NCI-H526 treated with DMSO at 0.1 percent for 48 hours (cell line): ENCODE data around the gene CAPN10.

ENCODE experiments used
- DNase-seq: peaks from one replicate; lab custom pipeline; 2025; lab: John Stamatoyannopoulos, UW

CAPN10 gene

GRCh38 chr2:240589850-240590525 lies 3.5 kb downstream of the CAPN10 start:
- no peak for DNase-seq

GRCh38 chr2:240590681-240591111 lies 4.2 kb downstream of the CAPN10 start:
- DNase-seq = no peak

GRCh38 chr2:240591226-240591625 lies 4.7 kb downstream of the CAPN10 start:
- no peak for DNase-seq

GRCh38 chr2:240591784-240592183 lies 5.2 kb downstream of the CAPN10 start:
- no peak for DNase-seq

GRCh38 chr2:240593026-240593702 lies 6.6 kb downstream of the CAPN10 start:
- DNase-seq = no peak

- DNase-seq = no peak
Observed at GRCh38 chr2:240593703-240594451, 7.3 kb downstream of the CAPN10 start.

GRCh38 chr2:240594511-240595380 lies 8.2 kb downstream of the CAPN10 start:
- no peak for DNase-seq

GRCh38 chr2:240595381-240596079 lies 9.0 kb downstream of the CAPN10 start:
- DNase-seq = peak; percentile 12

GRCh38 chr2:240596080-240596460 lies 9.5 kb downstream of the CAPN10 start:
- DNase-seq = no peak

GRCh38 chr2:240596491-240596931 lies 10.0 kb downstream of the CAPN10 start:
- DNase-seq = no peak

GRCh38 chr2:240597054-240597418 lies 10.5 kb downstream of the CAPN10 start:
- no peak for DNase-seq

GRCh38 chr2:240597419-240598181 lies 11.1 kb downstream of the CAPN10 start:
- DNase-seq = no peak

GRCh38 chr2:240598311-240598911 lies 11.9 kb downstream of the CAPN10 start:
- DNase-seq = no peak

- DNase-seq = no peak
Observed at GRCh38 chr2:240599141-240599583, 12.6 kb downstream of the CAPN10 start.

GRCh38 chr2:240600451-240600961 lies 14.0 kb downstream of the CAPN10 start:
- no peak for DNase-seq

- DNase-seq = no peak
Observed at GRCh38 chr2:240601061-240601830, 14.7 kb downstream of the CAPN10 start.

- no peak for DNase-seq
Observed at GRCh38 chr2:240601831-240602160, 15.3 kb downstream of the CAPN10 start.

GRCh38 chr2:240602266-240603050 lies 15.9 kb downstream of the CAPN10 start:
- no peak for DNase-seq
